A673 (cell line): ENCODE data around the gene SNTA1.

Experiments
- EZH2 ChIP-seq: fragments of 200-600 bp; sonication (generic); IDR thresholded peaks from 2 replicates; pipeline ENCODE4 v1.6.1; 2017; ENCODE audit warnings: borderline replicate concordance, low read depth, mild to moderate bottlenecking, mixed read lengths, antibody characterized with exemption, low read length; ENCODE audit not compliant: poor library complexity, severe bottlenecking
- TF ChIP-seq, protein P1 (sequence below): fragments of 300-800, 200-600 bp; sonication (generic); conservative IDR thresholded peaks from 2 replicates; pipeline ENCODE4 v1.5.1; 2017; ENCODE audit warnings: low read depth, mild to moderate bottlenecking, antibody characterized with exemption, low read length, moderate library complexity, mixed read lengths

DNA sequence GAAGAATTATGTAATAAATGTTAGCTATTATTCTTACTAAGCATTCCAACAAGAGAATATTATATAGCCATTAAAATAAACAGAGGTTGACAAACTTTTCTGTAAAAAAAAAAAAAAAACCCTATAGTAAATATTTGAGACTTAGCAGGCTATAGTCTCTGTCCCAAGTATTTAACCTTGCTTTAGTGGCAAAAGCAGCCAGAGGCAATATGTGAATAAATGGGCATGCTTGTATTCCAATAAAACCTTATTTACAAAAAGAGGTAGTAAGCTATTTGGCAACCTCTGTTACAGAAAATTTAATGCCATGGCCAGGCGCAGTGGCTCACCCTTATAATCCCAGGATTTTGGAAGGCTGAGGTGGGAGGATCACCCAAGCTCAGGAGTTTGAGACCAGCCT lies 56.9 kb downstream of the SNTA1 start:
- TF ChIP-seq, protein P1, sequence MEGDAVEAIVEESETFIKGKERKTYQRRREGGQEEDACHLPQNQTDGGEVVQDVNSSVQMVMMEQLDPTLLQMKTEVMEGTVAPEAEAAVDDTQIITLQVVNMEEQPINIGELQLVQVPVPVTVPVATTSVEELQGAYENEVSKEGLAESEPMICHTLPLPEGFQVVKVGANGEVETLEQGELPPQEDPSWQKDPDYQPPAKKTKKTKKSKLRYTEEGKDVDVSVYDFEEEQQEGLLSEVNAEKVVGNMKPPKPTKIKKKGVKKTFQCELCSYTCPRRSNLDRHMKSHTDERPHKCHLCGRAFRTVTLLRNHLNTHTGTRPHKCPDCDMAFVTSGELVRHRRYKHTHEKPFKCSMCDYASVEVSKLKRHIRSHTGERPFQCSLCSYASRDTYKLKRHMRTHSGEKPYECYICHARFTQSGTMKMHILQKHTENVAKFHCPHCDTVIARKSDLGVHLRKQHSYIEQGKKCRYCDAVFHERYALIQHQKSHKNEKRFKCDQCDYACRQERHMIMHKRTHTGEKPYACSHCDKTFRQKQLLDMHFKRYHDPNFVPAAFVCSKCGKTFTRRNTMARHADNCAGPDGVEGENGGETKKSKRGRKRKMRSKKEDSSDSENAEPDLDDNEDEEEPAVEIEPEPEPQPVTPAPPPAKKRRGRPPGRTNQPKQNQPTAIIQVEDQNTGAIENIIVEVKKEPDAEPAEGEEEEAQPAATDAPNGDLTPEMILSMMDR, result no peak
- no peak for TF ChIP-seq EZH2
